A549 (cell line): ENCODE data around the gene ZFAND6.

Source experiments
- CBX8 ChIP-seq: fragments of 200-600 bp; sonication (generic); IDR thresholded peaks from 2 replicates; pipeline ENCODE4 v1.6.1; 2016
- MYC ChIP-seq: IDR thresholded peaks from 2 replicates; pipeline ENCODE4 v1.6.1; 2012; ENCODE audit warnings: mild to moderate bottlenecking, inconsistent platforms, low read length, improper control_type of control experiment, borderline replicate concordance
- RARB ChIP-seq: fragments of 250-450 bp; sonication (Bioruptor Pico); IDR thresholded peaks from 2 replicates; pipeline ENCODE4 v1.8.0; 2021; ENCODE audit warnings: mild to moderate bottlenecking, moderate library complexity
- ZSCAN20 ChIP-seq: fragments of 250-450 bp; sonication (Bioruptor Pico); IDR thresholded peaks from 2 replicates; pipeline ENCODE4 v1.8.0; 2022; ENCODE audit warnings: mild to moderate bottlenecking, moderate library complexity
- TF ChIP-seq, protein P1 (sequence below): fragments of >200 bp; sonication (Bioruptor Twin); formaldehyde crosslinking; IDR thresholded peaks from 3 replicates; pipeline ENCODE4 v1.5.1; 2016

DNA sequence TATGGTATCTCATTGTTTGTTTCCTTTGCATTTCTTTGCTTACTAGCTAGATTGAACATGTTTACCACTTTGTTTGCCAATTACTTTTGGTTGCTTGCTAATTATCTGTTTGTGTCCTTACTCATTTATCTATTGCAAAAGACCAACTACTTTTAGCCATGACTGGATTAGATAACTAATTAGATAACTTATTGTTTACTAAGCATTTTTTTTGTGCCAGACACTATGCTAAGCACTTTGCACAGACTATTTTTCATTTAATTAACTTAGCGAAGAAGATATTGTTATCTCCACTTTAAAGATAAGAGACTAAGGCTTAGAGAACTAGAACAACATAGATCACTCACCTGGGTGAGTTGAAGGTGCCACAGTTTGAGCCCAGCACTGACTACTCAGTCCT is 16.9 kb upstream of the ZFAND6 start:
- TF ChIP-seq ZSCAN20 (CRISPR knock-in tag), result no peak
- TF ChIP-seq RARB (CRISPR knock-in tag), result no peak
- no peak for TF ChIP-seq MYC
- TF ChIP-seq, protein P1, sequence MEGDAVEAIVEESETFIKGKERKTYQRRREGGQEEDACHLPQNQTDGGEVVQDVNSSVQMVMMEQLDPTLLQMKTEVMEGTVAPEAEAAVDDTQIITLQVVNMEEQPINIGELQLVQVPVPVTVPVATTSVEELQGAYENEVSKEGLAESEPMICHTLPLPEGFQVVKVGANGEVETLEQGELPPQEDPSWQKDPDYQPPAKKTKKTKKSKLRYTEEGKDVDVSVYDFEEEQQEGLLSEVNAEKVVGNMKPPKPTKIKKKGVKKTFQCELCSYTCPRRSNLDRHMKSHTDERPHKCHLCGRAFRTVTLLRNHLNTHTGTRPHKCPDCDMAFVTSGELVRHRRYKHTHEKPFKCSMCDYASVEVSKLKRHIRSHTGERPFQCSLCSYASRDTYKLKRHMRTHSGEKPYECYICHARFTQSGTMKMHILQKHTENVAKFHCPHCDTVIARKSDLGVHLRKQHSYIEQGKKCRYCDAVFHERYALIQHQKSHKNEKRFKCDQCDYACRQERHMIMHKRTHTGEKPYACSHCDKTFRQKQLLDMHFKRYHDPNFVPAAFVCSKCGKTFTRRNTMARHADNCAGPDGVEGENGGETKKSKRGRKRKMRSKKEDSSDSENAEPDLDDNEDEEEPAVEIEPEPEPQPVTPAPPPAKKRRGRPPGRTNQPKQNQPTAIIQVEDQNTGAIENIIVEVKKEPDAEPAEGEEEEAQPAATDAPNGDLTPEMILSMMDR, result no peak
- no peak for TF ChIP-seq CBX8
